A549 (cell line): ENCODE results near the gene PELI2.

Experiments used
- BHLHE40 ChIP-seq: IDR thresholded peaks from 2 replicates; pipeline ENCODE4 v1.6.1; 2012; ENCODE audit warnings: low read depth, low read length, inconsistent platforms
- CBX8 ChIP-seq: fragments of 200-600 bp; sonication (generic); IDR thresholded peaks from 2 replicates; pipeline ENCODE4 v1.6.1; 2016
- CTCF ChIP-seq: fragments of >200 bp; sonication (Bioruptor Twin); formaldehyde crosslinking; IDR thresholded peaks from 3 replicates; pipeline ENCODE4 v1.5.1; 2016
- MAX ChIP-seq: IDR thresholded peaks from 2 replicates; pipeline ENCODE4 v1.6.1; 2012
- MYC ChIP-seq: IDR thresholded peaks from 2 replicates; pipeline ENCODE4 v1.6.1; 2012; ENCODE audit warnings: mild to moderate bottlenecking, inconsistent platforms, low read length, improper control_type of control experiment, borderline replicate concordance
- POLR2A ChIP-seq: IDR thresholded peaks from 2 replicates; pipeline ENCODE4 v1.6.1; 2012; ENCODE audit warnings: mild to moderate bottlenecking, low read length
- POLR2AphosphoS2 ChIP-seq: conservative IDR thresholded peaks from 2 replicates; pipeline ENCODE4 v1.6.1; 2012; ENCODE audit warnings: low read length, improper control_type of control experiment, inconsistent platforms
- RAD21 ChIP-seq, 2 experiments: fragments of >200 bp in 1 of 2; sonication (Bioruptor Twin) in 1 of 2; formaldehyde crosslinking in 1 of 2; IDR thresholded peaks in 1 of 2; conservative IDR thresholded peaks in 1 of 2; 2 replicates in 1 of 2; 3 replicates in 1 of 2; pipeline ENCODE4 v1.6.1; 2012 to 2018; ENCODE audit warnings: inconsistent platforms in 1 of 2
- SMC3 ChIP-seq: fragments of >200 bp; sonication (Bioruptor Twin); formaldehyde crosslinking; IDR thresholded peaks from 3 replicates; pipeline ENCODE4 v1.6.1; 2018; ENCODE audit warnings: inconsistent platforms

GRCh38 chr14:56244138-56244789 is 126.1 kb downstream of the PELI2 start:
- TF ChIP-seq POLR2AphosphoS2: no peak
- peak; percentile 19; the same call in 2 of the 3 replicates for TF ChIP-seq SMC3
- no peak for TF ChIP-seq CTCF
- no peak for TF ChIP-seq BHLHE40
- TF ChIP-seq POLR2A: no peak
- no peak for TF ChIP-seq RAD21 (conservative IDR thresholded peaks at IDR 0.05 in 1 of 2, IDR thresholded peaks at IDR 0.05 in 1 of 2)
- TF ChIP-seq MAX: no peak
- TF ChIP-seq MYC: no peak
- no peak for TF ChIP-seq CBX8
